Duodenal mucosa (tissue), 2 donors: ENCODE results near the gene HIGD2B.
"Not testable (repeated sequence)": the region's sequence is repeated elsewhere in the genome, so short reads cannot be mapped to it uniquely, and the experiment has no call there.

Experiments used
- H3K27ac ChIP-seq: one replicate; pipeline ENCODE4 v1.7.0; 2013; ENCODE audit warnings: low read depth, low read length
- H3K27me3 ChIP-seq, 2 donors: one replicate each; pipeline ENCODE4 v1.7.0; 2013; ENCODE audit warnings: low read length in 2 of 2, control low read depth in 1 of 2; ENCODE audit not compliant: insufficient read depth in 2 of 2, control insufficient read depth in 1 of 2
- H3K36me3 ChIP-seq, 2 donors: one replicate each; pipeline ENCODE4 v1.7.0; 2013; ENCODE audit warnings: low read length in 2 of 2, control low read depth in 1 of 2; ENCODE audit not compliant: insufficient read depth in 2 of 2, control insufficient read depth in 1 of 2
- H3K4me1 ChIP-seq, 2 donors: one replicate each; pipeline ENCODE4 v1.7.0; 2013; ENCODE audit warnings: low read length in 2 of 2, control low read depth in 1 of 2; ENCODE audit not compliant: insufficient read depth in 2 of 2, control insufficient read depth in 1 of 2
- H3K4me3 ChIP-seq, 2 donors: one replicate each; pipeline ENCODE4 v1.7.0; 2013; ENCODE audit warnings: low read length in 2 of 2, low read depth in 1 of 2
- H3K9ac ChIP-seq, 2 donors: one replicate each; pipeline ENCODE4 v1.7.0; 2013; ENCODE audit warnings: low read length in 2 of 2, low read depth in 1 of 2
- H3K9me3 ChIP-seq, 2 donors: one replicate each; pipeline ENCODE4 v1.7.0; 2013; ENCODE audit warnings: low read length in 2 of 2, control low read depth in 1 of 2; ENCODE audit not compliant: control insufficient read depth in 1 of 2

HIGD2B gene, protein sequence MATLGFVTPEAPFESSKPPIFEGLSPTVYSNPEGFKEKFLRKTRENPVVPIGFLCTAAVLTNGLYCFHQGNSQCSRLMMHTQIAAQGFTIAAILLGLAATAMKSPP

DNA sequence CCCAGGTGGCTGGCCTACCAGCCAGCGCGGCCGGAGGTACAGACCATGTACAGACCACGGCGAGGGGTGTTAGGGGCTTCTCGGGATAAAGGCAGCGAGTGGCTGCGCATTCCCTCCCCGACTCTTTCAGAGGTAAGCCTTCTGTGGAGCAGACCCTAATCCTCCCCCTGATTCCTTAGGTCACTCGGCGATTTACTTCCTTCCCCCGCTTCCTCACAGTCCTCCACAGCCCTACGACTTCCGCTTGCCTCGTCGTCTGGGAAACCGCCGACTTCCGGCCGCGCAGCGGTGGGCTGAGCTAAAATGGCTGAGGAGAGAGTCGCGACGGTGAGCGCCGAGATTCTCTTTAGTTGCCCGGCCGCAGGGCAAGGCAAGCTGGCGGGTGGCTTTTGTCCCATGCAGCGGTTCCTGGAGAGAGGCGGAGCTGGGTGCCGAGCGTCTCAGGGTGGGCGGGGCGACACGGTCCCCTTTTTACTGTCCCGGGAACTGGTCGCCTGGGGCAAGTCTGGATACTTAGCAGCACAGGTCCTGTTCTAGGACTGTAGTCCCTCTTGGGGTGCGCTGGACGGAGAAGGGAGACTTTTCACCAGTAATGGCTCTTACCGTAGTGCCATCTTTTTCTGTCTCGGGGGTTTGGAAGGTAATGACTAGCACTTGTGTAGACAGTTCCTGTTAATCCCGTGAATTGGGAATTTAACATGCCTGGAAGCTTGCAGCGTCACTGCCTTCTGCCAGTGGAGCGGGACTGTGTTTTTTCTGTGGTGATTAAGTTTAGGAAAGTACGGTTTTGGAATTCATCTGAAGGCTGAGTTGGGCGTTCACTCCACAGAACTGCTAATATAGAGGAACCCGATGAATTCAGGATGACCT, at the start of gene HIGD2B, which contains the start of gene BBS4:
Gene HIGD2B, minus strand, starts transcription at position 258 of the 870 bp plus-strand sequence. CDS start 9,808 bp downstream, outside the sequence.
Gene BBS4, plus strand, starts transcription at position 283 of the 870 bp plus-strand sequence. Its CDS starts 21 bp downstream, at position 304.
- H3K36me3 ChIP-seq = no peaks in the 10 kb centered on the region
- no peaks in the 10 kb centered on the region for H3K9me3 ChIP-seq
- H3K9ac ChIP-seq = peak within 1 kb of the TSS; percentile 87 to 91
- peak within 1 kb of the TSS; percentile 95 for H3K27ac ChIP-seq
- peaks cover 0 to 5% of the 10 kb centered on the region in 2 donors for H3K4me1 ChIP-seq
- H3K27me3 ChIP-seq = no peaks in the 10 kb centered on the region
- peak within 1 kb of the TSS; percentile 94 to 99 for H3K4me3 ChIP-seq

DNA sequence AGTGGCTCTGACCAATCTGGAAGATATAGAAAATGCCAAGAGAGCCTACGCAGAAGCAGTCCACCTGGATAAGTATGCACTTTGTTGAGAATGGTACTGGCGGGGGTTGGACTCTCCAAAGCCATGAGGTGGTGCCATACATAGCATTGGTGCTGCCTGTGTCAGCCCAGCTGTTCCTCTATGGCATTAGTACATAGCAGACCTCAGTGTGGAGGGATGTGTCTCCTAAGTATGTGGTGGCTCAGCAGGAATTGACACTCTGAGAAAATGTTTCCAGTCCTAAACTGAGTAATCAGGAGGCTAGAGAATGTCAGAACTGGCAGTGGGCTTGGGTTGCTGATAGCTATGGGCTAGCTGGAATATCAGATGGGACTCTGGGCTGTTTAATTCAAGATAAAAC, 49.1 kb upstream of the HIGD2B start:
- Histone ChIP-seq H3K4me1 (no peaks in the 10 kb centered on the region), H3K36me3 (peaks cover 25 to 40% of the 10 kb centered on the region in 2 donors), H3K9ac (no peak overlapping the region), H3K27ac (no peak overlapping the region), H3K9me3 (no peaks in the 10 kb centered on the region), H3K4me3 (no peak overlapping the region), H3K27me3 (no peaks in the 10 kb centered on the region)

DNA sequence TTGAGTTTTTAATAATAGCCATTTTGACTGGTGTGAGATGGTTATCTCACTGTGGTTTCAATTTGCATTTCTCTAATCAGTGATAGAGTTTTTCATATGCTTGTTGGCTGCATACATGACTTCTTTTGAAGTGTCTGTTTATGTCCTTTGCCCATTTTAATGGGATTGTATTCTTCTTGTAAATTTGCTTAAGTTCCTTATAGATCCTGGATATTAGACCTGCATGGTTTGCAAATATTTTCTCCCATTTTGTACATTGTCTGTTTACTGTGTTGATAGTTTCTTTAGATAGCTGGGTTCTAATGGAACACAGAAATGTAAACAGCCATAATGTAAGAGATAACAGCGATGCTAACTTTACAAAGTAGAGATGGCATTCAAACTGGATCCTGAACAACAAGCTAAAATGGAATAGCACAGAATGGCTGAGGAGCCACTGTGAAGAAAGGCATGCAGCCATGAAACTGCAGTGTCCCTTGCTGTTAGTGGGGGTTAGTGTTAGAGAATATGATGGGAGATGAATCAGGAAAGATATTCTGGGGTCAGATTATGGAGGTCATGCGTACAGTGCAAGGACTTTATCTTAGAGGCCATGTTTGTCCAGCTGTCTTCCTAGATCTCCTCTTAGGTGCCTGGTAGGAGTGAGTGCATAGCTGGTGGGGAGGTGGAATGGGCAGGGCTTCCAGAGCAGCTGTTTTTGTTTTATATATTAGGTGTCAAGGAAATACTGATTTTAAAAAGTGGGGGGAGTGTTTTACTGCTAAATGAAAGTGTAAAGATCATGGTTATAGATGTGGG, 48.2 kb upstream of the HIGD2B start:
- no peak overlapping the region for H3K27ac ChIP-seq
- no peak overlapping the region for H3K9ac ChIP-seq
- no peak overlapping the region for H3K4me3 ChIP-seq
- no peaks in the 10 kb centered on the region for H3K9me3 ChIP-seq
- no peaks in the 10 kb centered on the region for H3K27me3 ChIP-seq
- no peaks in the 10 kb centered on the region for H3K4me1 ChIP-seq
- peaks cover 25 to 38% of the 10 kb centered on the region in 2 donors for H3K36me3 ChIP-seq

DNA sequence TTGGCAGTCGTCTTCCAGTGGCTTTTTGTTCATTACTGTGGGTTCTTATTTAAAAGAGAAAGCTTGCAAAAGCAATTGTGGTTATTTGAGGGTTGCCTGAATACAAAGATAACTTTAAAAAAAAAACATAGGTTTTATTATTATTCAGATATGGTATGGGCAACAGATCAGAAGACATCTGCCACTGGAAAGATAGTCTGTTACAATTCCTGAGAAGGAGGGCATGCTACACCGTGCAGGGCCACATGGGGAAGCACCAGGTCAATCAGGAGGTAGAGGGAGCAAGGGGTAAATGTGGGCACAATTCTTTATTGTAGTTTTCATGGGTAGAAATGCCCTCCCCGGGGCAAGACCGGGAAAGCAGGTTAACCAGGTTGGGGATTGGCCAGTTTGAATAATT, 46.5 kb upstream of the HIGD2B start:
- Histone ChIP-seq H3K9me3 (no peaks in the 10 kb centered on the region), H3K9ac (no peak overlapping the region), H3K27ac (no peak overlapping the region), H3K27me3 (no peaks in the 10 kb centered on the region), H3K4me1 (no peaks in the 10 kb centered on the region), H3K4me3 (no peak overlapping the region), H3K36me3 (peaks cover 25 to 30% of the 10 kb centered on the region in 2 donors)

DNA sequence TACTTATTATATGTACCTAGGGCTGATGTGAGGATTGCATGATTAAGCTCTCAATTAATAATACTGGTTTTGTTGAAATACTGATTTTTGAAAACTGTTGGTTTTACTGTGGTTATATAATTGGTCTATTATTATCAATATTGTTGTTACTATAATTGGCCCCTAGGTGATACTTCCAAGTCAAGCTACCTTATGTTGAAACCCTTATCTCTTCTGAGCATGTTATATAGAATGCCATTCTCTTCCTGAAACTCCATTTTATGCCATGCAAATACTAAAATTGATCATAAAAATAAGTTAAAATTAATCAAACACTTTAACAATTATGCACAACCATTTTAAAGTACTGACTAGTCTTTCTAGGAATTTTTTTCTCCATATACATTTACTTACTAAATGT, 46.1 kb upstream of the HIGD2B start:
- H3K9ac ChIP-seq = no peak overlapping the region
- no peak overlapping the region for H3K4me3 ChIP-seq
- H3K4me1 ChIP-seq = no peaks in the 10 kb centered on the region
- H3K27me3 ChIP-seq = no peaks in the 10 kb centered on the region
- H3K36me3 ChIP-seq = peaks cover 24 to 25% of the 10 kb centered on the region in 2 donors
- H3K27ac ChIP-seq = no peak overlapping the region
- H3K9me3 ChIP-seq = no peaks in the 10 kb centered on the region

DNA sequence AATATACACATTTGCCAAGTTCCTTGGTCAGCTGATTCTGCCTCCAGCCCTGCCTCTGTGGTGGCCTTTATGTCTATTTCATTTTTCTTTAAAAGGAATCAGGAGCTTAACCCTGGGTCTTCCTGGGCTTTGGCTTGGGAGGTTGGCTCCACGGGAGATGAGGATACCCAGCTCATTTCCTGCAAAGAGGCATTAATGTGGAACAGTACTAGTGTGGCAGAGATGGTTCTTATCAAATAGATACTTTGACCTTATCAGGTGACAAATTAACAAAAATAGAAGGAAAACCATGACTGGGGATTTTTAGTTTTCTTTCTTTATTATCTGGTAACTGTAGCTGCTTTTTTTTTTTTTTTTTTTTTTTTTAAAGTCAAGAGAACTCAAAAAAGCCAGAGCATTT, 42.8 kb upstream of the HIGD2B start:
- Histone ChIP-seq H3K4me1 (no peaks in the 10 kb centered on the region), H3K4me3 (no peak overlapping the region), H3K9ac (no peak overlapping the region), H3K36me3 (peaks cover 12 to 24% of the 10 kb centered on the region in 2 donors), H3K27ac (no peak overlapping the region), H3K9me3 (no peaks in the 10 kb centered on the region), H3K27me3 (no peaks in the 10 kb centered on the region)

DNA sequence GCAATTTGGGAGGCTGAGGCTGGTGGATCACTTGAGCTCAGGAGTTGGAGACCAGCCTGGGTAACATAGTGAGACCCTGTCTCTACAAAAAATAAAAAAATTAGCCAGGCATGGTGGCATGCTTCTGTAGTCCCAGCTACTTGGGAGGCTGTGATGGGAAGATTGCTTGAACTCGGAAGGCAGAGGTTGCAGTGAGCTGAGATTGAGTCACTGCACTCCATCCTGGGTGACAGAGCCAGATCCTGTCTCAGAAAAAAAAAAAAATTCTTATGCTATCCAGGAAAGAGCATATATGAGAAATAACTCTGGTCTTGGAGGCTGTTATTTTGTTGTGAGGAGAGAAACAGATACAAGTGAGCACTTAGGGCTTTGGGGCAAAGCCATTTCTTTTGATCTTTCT, 42.3 kb upstream of the HIGD2B start:
- H3K9me3 ChIP-seq, H3K9ac ChIP-seq, H3K4me1 ChIP-seq, H3K4me3 ChIP-seq, H3K27ac ChIP-seq, H3K27me3 ChIP-seq: not testable (repeated sequence)
- H3K36me3 ChIP-seq = peaks cover 12 to 21% of the 10 kb centered on the region in 2 donors

DNA sequence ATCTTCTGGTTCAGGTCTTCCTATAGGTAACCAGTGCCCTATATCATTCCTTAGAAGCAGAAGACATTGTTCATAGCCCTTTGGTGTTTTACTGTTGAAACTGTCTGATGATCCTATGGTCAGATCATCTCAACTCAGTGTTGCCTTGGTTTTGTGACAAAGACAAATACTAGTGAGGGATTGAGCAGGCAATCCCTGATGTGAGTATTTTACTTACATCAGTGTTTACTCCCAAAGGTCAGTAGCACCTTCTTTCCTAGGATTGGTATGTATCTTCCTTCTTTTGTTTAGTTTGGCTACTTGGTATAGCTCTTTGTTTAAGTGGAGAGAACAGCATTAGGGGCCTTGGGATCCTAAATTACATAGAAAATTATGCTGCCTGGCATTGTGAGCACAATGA, 41.2 kb upstream of the HIGD2B start:
- H3K4me1 ChIP-seq = no peaks in the 10 kb centered on the region
- H3K36me3 ChIP-seq = peaks cover 12 to 17% of the 10 kb centered on the region in 2 donors
- H3K9me3 ChIP-seq = no peaks in the 10 kb centered on the region
- no peaks in the 10 kb centered on the region for H3K27me3 ChIP-seq
- no peak overlapping the region for H3K4me3 ChIP-seq
- no peak overlapping the region for H3K27ac ChIP-seq
- H3K9ac ChIP-seq = no peak overlapping the region

DNA sequence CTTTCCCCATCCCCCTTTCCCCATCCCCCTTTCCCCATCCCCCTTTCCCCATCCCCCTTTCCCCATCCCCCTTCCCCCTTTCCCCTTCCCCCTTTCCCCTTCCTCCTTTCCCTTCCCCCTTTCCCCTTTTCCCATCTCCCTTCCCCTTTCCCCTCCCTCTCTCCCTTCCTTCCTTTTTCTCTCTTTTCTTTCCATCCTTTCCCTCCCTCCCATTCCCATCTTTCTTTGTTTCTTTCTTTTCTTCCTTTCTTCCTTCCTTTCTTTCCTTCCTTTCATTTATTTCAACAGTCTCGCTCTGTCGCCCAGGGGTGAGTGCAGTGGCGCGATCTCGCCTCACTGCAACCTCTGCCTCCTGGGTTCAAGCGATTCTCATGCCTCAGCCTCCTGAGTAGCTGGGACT, 39.9 kb upstream of the HIGD2B start:
- H3K4me1 ChIP-seq = not testable (repeated sequence)

DNA sequence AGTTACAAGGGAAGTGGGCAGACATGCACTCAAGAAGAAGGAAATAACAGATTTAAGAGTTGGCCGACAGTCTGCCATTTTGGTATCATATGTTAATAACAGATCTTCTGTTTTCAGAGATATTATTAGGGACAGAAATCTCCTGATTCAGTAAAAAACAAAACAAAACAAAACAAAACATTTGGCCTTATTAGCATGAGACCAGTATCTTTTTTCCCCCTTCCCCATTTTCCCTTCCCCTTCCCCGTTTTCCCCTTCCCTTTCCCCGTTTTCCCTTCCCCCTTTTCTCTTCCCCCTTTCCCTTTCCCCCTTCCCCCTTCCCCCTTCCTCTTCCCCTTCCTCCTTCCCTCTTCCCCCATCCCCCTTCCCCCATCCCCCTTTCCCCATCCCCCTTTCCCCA, 39.5 kb upstream of the HIGD2B start:
- peaks cover 1 to 7% of the 10 kb centered on the region in 2 donors for H3K36me3 ChIP-seq
- no peak overlapping the region for H3K27ac ChIP-seq
- H3K9me3 ChIP-seq = no peaks in the 10 kb centered on the region
- no peak overlapping the region for H3K9ac ChIP-seq
- no peaks in the 10 kb centered on the region for H3K4me1 ChIP-seq
- H3K27me3 ChIP-seq = no peaks in the 10 kb centered on the region
- no peak overlapping the region for H3K4me3 ChIP-seq

More for the DNA sequence above, 39.9 kb upstream of the HIGD2B start:
- H3K27me3 ChIP-seq, H3K27ac ChIP-seq, H3K9me3 ChIP-seq, H3K4me3 ChIP-seq, H3K36me3 ChIP-seq, H3K9ac ChIP-seq: not testable (repeated sequence)
